Lower leg skin (tissue), 3 donors: ENCODE results near the gene ASS1.

Experiments used
- POLR2A ChIP-seq, 2 donors: fragments of 450-650 bp; IDR thresholded peaks; one replicate each; pipeline ENCODE4 v1.6.1; 2016 to 2017; ENCODE audit warnings: antibody characterized with exemption in 2 of 2, mild to moderate bottlenecking in 1 of 2, moderate library complexity in 1 of 2
- TF ChIP-seq, protein P1 (sequence below), 3 donors: fragments of 450-650 bp; IDR thresholded peaks; one replicate each; pipeline ENCODE4 v1.5.1; 2016; ENCODE audit warnings: antibody characterized with exemption in 3 of 3, mild to moderate bottlenecking in 3 of 3, moderate library complexity in 2 of 3

DNA sequence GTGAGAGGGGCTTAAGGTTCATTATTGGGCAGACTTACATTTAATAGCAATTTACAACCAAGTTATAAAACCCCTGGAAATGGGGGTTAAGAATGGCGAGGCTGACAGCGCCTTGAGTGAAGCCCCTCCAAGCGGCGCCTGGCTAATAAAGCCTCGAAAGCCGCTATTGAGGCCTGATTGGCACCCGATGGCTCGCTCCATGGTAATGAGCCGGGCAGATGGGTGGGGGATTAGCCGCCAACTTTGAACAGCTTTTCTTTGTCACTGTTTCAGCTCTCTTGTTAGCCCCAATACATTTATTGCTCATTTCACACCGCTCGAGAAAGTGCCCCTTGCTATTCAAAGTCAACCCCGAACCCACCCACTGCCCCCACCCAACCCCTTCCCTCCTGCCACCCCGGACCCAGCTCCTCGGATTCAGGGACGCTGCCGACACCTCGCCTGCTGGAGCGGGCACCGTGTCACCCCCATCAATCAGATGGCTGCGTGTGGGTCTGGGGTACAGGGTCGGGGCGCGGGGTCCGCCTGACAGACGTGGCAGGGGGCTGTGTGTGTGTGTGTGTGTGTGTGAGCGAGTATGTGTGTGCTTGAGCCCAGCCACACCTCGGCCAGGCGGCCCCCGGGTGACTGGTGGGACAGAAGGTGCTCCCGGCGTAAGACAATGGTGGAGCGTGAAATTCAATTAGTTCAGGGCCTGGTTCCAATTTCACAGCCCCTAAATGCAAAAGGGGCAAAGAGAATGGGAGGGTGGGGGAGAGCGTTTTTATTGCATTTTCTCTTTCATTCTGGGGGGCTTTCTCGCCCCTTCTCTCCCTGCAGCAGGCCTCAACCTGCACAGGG lies 34.2 kb downstream of the ASS1 start:
- TF ChIP-seq, protein P1, sequence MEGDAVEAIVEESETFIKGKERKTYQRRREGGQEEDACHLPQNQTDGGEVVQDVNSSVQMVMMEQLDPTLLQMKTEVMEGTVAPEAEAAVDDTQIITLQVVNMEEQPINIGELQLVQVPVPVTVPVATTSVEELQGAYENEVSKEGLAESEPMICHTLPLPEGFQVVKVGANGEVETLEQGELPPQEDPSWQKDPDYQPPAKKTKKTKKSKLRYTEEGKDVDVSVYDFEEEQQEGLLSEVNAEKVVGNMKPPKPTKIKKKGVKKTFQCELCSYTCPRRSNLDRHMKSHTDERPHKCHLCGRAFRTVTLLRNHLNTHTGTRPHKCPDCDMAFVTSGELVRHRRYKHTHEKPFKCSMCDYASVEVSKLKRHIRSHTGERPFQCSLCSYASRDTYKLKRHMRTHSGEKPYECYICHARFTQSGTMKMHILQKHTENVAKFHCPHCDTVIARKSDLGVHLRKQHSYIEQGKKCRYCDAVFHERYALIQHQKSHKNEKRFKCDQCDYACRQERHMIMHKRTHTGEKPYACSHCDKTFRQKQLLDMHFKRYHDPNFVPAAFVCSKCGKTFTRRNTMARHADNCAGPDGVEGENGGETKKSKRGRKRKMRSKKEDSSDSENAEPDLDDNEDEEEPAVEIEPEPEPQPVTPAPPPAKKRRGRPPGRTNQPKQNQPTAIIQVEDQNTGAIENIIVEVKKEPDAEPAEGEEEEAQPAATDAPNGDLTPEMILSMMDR (IDR thresholded peaks at IDR 0.05), result no peak
- TF ChIP-seq POLR2A (IDR thresholded peaks at IDR 0.05), result no peak
